Measurements from ENCODE around the gene SLC44A5.
A peak's percentile ranks its signal among the peaks of the same experiment; 100 is the strongest.

Gene SLC44A5

DNA sequence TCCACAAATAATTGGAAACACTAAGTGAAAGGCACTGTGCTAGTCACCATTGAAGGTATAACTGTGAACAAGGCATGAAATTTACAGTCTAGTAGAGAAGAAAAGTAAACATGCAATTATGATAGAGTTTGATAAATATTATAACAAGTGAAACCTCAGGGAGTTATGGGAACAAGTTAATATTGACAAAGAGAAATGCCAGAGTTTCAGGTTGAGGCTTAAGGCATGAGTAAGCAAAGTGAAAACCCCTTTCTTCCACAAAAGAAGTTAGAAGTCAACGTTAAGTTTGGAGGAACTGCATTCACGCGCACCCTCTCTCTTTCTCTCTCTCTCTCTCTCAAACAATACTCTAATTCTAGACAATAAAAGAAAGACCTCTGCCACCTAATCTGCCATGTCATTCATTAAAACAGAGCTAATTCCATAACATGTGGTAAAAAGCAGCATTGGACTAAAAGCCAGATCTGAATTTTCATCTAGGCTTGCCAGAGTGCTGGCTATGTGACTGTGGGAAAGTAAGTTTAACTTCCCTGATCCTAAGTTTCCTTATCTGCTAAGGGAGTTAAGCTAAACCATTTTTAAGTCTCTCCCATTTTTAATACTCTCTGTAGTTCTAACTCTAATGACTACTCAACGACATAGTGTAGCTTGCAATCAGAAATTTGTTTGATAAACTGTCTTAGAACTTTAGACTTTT, 22.0 kb downstream of the SLC44A5 start:
- DNase-seq, result no peak

DNA sequence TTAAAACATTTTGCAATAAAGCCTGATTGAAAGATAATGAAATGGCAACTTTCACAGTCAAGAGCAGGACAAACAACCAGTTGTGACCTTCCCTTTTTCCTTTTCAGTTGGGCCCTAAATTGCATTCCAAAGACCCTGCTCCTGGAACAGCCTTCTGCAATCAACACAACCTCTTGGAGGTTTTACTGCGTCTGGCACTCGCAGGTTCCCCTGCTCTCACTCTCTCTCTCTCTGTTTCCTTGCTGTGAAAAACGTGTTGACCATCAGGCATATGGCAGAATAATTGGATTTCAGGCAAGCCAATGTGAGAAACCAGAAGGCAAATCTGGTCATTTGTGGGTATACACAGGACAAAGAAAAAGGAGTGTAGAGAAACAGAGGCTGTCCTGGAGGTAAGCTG, 23.2 kb downstream of the SLC44A5 start:
- DNase-seq, result peak; percentile 44

GRCh38 chr1:75583282-75583681, 27.6 kb downstream of the SLC44A5 start:
- DNase-seq, result no peak

DNA sequence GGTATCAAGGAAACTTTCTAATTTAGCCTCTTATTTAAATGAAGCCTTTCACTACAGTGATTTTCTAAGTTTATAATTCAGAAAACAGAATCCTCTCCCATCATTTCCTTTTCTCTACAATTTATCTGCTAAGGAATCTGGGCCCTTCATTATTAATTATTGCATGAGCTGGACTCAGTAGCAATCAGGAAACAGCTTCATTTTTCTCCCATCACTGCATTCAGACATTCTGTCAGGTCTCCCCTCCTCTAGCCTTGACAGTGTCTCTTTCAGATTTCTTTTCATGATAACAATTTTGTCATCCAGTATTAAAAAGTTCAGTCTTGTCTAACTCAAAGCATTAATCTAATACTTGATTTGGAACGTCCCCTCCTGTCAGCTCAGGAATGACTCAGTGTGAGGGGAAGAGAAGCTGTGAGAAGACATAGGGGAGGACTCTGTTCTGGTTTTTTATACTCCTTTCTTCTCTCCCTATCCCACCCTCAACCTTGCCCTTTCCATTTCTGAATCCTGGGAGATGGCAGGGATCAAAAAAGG, 28.1 kb downstream of the SLC44A5 start:
- DNase-seq, result no peak

DNA sequence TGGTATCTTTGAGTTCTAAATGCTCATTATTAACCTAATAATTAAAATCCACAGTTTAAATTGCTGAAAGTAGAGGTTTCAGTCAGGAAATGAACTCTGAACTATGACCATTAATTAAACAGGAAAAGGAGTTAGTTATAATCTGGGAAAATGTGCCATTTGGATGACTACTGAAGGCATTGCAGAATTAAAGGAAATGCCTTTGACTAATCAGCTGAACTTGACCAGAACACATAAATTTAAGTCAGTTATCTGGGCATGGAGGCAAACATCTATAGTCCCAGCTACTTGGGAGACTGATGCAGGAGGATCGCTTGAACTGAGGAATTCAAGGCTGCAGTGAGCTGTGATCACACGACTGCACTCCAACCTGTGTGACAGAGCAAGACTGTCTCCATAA, 31.9 kb downstream of the SLC44A5 start:
- no peak for DNase-seq

- DNase-seq, result no peak
Observed at GRCh38 chr1:75575837-75576236, 35.1 kb downstream of the SLC44A5 start.

- no peak for DNase-seq
Observed at GRCh38 chr1:75567191-75567590, 43.7 kb downstream of the SLC44A5 start.

GRCh38 chr1:75559800-75560199, 51.1 kb downstream of the SLC44A5 start:
- no peak for DNase-seq

DNA sequence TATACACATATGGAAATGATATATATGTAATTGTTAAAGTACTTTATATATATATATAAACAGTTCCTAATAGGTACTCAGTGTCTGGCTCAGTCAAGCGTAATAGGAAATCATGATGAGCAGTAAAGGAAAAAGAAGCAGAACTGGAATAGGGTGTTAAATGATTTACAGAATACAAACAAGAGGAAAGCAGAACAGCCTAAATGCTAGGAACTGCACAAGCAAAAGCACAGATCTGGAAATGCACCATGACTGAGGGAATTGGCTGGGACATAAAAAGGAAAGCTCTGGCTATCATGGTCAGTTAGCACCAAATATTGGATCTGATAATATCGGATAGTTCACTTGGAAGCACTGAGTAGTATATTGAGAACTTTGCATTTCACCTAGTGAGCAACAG, 51.8 kb downstream of the SLC44A5 start:
- no peak for DNase-seq

- no peak for DNase-seq
Observed at GRCh38 chr1:75554870-75555269, 56.0 kb downstream of the SLC44A5 start.

DNA sequence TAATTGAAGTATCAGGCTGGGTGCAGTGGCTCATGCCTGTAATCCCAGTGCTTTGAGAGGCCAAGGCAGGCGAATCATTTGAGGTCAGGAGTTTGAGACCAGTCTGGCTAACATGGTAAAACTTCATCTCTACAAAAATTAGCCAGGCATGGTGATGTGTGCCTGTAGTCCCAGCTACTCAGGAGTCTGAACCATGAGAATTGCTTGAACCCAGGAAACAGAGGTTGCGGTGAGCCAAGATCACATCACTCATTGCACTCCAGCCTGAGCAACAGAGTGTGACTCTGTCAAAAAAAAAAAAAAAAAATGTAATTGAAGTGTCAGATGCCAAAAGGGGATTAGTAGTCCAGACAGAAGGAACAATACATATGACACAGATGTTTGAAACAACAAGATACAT, 56.7 kb downstream of the SLC44A5 start:
- peak; percentile 32 for DNase-seq

DNA sequence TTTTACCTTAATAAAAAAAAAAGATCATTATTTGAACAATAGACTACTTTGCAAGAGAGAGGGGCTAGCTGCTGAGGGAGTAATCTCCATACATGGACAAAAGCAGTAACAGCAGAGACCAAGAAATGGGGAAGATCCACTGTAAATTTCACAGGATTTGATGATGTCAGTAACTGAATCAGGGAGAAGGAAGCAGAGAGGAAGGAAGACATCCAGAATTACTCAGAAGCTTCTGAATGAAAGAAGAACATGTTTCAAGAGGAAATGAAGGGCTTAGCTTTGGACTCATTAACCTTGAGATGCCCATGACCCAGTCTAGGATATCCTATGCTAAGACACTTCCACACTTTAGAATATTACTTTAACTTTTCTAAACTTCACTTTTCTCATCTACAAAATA, 60.4 kb downstream of the SLC44A5 start:
- no peak for DNase-seq

DNA sequence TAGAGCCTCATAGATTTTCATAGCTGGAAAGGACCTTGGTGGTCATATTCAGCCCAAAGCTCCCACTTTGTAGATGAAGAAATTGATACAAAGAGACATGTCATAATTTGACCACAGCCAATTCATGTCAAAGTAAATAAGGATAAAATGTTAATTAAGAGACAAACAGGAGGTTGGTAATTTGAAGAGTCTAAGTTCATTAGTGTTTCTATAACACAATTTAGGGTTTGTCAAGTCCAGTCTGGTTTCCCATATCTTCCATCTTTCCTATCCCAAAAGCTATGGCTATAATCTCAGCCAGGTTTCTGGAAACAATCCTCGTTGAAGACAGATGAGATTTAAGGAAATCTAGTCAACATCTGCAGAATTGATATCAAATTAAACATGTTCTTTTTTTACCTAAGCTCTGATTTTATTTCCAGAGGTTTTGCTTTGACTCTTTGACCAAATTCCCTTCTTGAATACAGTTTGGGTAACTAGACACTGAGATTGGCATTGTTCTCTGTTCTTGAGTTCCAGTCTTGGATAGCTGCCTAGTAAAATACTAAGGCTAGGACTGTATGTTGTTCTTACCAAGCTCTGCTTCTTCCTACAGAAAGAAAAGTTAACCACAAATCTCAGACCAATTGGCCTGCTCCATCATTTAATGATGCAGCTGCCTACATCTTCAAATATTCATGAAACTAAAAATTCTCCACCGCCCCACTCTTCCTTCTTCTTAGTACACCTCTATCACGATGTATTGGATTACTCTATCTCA, 62.0 kb downstream of the SLC44A5 start:
- DNase-seq, result no peak

- DNase-seq, result no peak
Observed at GRCh38 chr1:75543705-75544104, 67.2 kb downstream of the SLC44A5 start.

DNA sequence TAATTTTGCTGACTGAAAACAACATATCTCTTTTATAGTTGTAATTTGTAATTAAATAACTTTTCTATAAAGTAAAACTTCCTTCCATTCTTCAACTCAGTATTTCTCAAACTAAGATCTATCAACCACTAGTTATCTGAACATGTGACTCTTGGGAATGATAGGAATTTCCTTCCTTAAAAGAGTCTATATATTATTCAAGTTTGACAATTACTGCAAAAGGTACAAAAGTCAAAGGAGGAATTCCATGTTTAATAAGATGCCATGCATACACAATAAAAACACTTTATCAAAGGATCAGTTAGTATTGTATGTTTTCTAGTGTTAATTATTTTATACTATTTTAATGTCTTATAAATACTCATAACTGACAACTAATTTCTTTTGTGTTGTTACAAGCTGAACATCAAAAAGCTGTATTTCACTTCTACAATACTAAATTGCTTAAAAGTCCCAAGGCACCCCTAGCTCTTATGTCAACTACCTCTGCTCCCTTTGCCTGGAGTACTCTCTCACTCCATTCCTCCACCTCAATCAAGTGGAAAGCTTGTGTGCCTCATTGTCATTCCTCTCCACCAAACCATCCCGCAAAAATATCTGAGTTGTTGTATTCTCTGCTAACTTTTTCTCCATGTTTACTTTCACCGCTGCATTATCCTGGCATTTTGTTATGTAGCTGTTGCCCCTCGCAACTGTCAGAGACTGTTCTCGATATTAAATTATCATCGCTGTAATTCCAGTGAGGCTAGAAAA, 67.9 kb downstream of the SLC44A5 start:
- DNase-seq, result no peak

GRCh38 chr1:75539230-75540116, 71.4 kb downstream of the SLC44A5 start:
- DNase-seq, result no peak

DNA sequence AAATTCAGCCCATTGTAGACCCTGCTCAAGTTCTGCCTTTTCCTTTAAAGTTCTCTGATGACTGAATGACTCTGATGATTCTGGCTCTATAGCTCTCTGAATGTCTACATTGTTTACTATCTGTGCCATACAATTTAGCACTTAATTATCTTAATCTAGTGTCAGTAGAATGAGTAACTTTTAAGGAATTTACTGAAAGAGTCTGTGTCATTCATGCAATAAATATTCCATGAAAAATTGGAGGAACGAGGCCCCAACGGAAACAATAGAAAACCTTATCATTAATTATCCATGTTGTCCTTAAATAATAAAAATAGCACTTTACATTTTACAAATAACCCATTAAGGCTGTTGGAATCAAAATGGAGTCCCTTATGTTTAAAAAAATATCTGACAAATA, 77.8 kb downstream of the SLC44A5 start:
- no peak for DNase-seq

DNA sequence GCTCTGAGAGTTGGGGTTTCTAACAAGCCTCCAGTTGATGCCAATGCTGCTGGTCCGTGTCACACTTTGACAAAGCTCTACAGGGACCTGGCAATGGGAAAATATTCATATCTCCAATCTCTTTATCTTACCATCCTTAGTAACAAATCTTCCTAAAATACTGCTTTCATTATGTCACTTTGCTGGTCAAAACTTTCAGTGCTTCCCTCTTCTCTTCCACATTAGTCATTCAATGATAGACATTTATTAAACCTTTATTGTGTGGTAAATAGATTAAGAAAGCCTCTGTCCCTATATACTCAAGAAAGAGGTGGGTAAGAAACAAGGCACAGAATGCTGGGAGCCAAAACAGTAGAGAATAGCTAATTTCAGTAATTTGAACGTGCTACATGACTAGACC, 79.3 kb downstream of the SLC44A5 start:
- DNase-seq, result no peak

DNA sequence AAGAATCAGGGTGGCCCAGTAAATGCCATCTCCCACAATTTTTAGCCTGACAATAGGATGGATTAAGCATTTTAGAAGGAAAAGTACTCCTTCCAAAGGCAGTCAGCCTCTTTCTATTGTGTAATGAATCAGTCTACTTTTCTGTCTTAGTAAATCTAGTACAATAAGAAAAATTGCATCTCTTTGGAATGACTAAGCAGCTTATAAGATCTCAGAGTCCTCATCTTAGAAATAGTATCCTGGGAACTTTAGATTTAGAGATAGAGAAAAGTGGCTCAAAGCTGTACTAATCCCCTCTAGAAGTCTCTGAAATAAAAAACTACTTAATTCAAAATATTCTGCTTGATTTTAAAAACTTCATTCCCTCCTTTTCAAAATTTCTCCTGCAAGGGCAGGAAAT, 81.4 kb downstream of the SLC44A5 start:
- no peak for DNase-seq

DNA sequence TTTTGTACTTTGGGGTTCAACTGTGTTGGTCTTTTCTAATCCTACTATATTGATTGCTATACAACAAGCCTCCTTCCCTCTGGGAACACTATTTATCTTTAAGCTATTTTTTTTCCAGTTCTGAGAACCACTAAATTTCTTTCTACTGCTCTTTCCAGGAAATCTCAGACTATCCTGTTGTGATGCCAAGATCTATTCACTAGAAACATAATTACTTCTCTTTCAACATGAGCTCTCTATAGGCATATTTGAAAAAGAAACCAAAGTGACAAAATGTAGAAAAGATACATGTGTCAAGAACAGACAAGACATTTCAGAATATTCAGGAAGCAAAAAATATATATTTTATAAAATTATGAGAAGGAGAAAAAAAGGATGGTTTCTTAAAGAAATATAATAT, 82.9 kb downstream of the SLC44A5 start:
- no peak for DNase-seq

GRCh38 chr1:75522389-75522788, 88.5 kb downstream of the SLC44A5 start:
- no peak for DNase-seq

DNA sequence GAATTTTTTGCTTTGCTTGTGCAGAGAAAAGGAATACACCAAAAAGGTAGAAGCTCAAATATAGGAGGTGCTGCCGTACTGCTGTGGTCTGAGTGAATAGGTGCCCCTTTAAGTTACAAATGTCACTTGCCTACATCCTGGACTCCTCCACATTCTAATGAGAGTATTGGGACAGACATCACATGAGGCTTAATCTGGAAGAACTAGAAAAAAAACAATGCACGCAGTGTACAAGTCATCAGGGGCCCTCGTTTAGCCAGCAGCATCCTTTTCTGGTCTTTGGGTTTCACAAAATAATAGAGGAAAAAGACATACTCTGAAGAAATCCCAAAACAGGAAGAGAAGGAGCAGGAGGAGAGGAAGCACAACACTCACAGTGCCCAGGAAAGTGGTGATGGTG, 89.3 kb downstream of the SLC44A5 start:
- DNase-seq, result no peak
